ENCODE results near the gene ARHGAP19. TPM values are rescaled to one million over a fixed set of nuclear protein-coding genes. Genes with fewer than 3 reads are reported as not detected.
A peak's percentile ranks its signal among the peaks of the same experiment; 100 is the strongest.

Gene ARHGAP19
- total RNA-seq, 1 donor from 2014 or later, result 15.4 TPM

GRCh38 chr10:97222326-97222961 lies 70.0 kb downstream of the ARHGAP19 start:
- no peak for TF ChIP-seq CTCF (IDR thresholded peaks at IDR 0.05)
- Histone ChIP-seq H3K36me3 (peaks cover 34% of the 10 kb centered on the region), H3K27me3 (ENCODE audit: low read depth) (no peaks in the 10 kb centered on the region), H3K27ac (no peak overlapping the region), H3K4me1 (no peaks in the 10 kb centered on the region), H3K9me3 (no peaks in the 10 kb centered on the region), H3K4me3 (no peak overlapping the region)
- intact Hi-C loops (cut with DNase I), result no loop called here
- ATAC-seq, result peak; percentile 16 to 65
- DNase-seq, result no peak

- Histone ChIP-seq H3K4me3 (no peak overlapping the region), H3K27ac (no peak overlapping the region), H3K27me3 (ENCODE audit: low read depth) (no peaks in the 10 kb centered on the region), H3K36me3 (peaks cover 18% of the 10 kb centered on the region), H3K4me1 (no peaks in the 10 kb centered on the region), H3K9me3 (no peaks in the 10 kb centered on the region)
- ATAC-seq, result peak; percentile 73 to 85
- TF ChIP-seq CTCF (IDR thresholded peaks at IDR 0.05), result no peak
- intact Hi-C loops (cut with DNase I), result no loop called here
- DNase-seq, result no peak
Observed at GRCh38 chr10:97220355-97220754, 72.1 kb downstream of the ARHGAP19 start.

- ATAC-seq (no peak), DNase-seq (no peak)
- H3K9me3 ChIP-seq, result no peaks in the 10 kb centered on the region
- H3K27me3 ChIP-seq (ENCODE audit: low read depth), result no peaks in the 10 kb centered on the region
- intact Hi-C loops (cut with DNase I), result no loop called here
- no peak for TF ChIP-seq CTCF (IDR thresholded peaks at IDR 0.05)
- no peaks in the 10 kb centered on the region for H3K4me1 ChIP-seq
- H3K36me3 ChIP-seq, result no peaks in the 10 kb centered on the region
- H3K4me3 ChIP-seq, result no peak overlapping the region
- H3K27ac ChIP-seq, result no peak overlapping the region
Observed at GRCh38 chr10:97217299-97217698, 75.1 kb downstream of the ARHGAP19 start.

- Histone ChIP-seq H3K4me3 (no peak overlapping the region), H3K36me3 (no peaks in the 10 kb centered on the region), H3K4me1 (no peaks in the 10 kb centered on the region), H3K27ac (no peak overlapping the region), H3K9me3 (no peaks in the 10 kb centered on the region), H3K27me3 (ENCODE audit: low read depth) (no peaks in the 10 kb centered on the region)
- TF ChIP-seq CTCF (IDR thresholded peaks at IDR 0.05), result no peak
- DNase-seq (no peak), ATAC-seq (no peak)
- intact Hi-C loops (cut with DNase I), result no loop called here
Observed at GRCh38 chr10:97215619-97216260, 76.7 kb downstream of the ARHGAP19 start.

GRCh38 chr10:97213431-97213830 lies 79.0 kb downstream of the ARHGAP19 start:
- Histone ChIP-seq H3K27me3 (ENCODE audit: low read depth) (peaks cover 5% of the 10 kb centered on the region), H3K4me1 (no peaks in the 10 kb centered on the region), H3K36me3 (no peaks in the 10 kb centered on the region), H3K9me3 (no peaks in the 10 kb centered on the region), H3K27ac (no peak overlapping the region), H3K4me3 (no peak overlapping the region)
- DNase-seq (no peak), ATAC-seq (no peak)
- no peak for TF ChIP-seq CTCF (IDR thresholded peaks at IDR 0.05)
- intact Hi-C loops (cut with DNase I), result no loop called here
